Esophagus muscularis mucosa (tissue), 2 donors: ENCODE results near the gene PARD6B.

Source experiments
- POLR2A ChIP-seq: fragments of 450-650 bp; IDR thresholded peaks from one replicate; pipeline ENCODE4 v1.6.1; 2017; ENCODE audit warnings: antibody characterized with exemption, moderate library complexity, mild to moderate bottlenecking, low read depth
- POLR2AphosphoS5 ChIP-seq, 2 donors: sonication (generic); formaldehyde crosslinking; IDR thresholded peaks; one replicate each; pipeline ENCODE4 v1.6.1; 2017; ENCODE audit warnings: antibody characterized with exemption in 2 of 2

GRCh38 chr20:50753152-50753551, 21.8 kb downstream of the PARD6B start:
- no peak for TF ChIP-seq POLR2A
- TF ChIP-seq POLR2AphosphoS5 (IDR thresholded peaks at IDR 0.05) = no peak
